ENCODE results near the gene ATIC.

- TF ChIP-seq, protein P1, sequence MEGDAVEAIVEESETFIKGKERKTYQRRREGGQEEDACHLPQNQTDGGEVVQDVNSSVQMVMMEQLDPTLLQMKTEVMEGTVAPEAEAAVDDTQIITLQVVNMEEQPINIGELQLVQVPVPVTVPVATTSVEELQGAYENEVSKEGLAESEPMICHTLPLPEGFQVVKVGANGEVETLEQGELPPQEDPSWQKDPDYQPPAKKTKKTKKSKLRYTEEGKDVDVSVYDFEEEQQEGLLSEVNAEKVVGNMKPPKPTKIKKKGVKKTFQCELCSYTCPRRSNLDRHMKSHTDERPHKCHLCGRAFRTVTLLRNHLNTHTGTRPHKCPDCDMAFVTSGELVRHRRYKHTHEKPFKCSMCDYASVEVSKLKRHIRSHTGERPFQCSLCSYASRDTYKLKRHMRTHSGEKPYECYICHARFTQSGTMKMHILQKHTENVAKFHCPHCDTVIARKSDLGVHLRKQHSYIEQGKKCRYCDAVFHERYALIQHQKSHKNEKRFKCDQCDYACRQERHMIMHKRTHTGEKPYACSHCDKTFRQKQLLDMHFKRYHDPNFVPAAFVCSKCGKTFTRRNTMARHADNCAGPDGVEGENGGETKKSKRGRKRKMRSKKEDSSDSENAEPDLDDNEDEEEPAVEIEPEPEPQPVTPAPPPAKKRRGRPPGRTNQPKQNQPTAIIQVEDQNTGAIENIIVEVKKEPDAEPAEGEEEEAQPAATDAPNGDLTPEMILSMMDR (IDR thresholded peaks at IDR 0.05): no peak
- no peak for TF ChIP-seq POLR2A (IDR thresholded peaks at IDR 0.05)
Observed at GRCh38 chr2:215338883-215339679, 27.2 kb downstream of the ATIC start.
